Fibroblast of skin of abdomen (primary cell): Measurements from ENCODE around the gene FAM184B.
A peak's percentile ranks its signal among the peaks of the same experiment; 100 is the strongest.

Experiments used
- DNase-seq: peaks from one replicate; pipeline ENCODE4 v3.0.0-alpha.2; 2013

FAM184B gene

DNA sequence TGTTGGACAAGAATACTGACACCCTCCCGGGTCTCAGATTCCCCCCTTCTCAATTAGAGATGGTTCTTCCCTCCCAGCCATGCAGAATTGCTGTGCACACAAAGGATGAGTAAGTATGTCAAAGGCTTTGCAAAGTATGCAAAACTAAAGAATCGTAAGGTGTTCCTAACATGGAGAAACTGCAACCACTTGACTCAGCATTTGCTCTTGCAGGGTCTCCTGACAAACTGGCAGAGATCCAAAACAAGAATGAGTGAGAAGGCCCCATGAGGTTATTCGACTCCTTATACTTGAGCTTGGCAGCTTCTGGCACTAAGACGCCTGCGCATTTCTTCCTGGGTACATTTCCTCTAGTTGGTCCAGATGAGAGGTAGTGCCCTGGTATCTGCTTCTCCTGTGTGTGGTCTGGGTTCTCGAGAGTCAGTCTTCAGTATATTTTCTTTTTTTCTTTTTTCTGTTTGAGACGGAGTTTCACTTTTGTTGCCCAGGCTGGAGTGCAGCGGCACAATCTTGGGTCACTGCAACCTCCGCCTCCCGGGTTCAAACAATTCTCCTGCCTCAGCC is 8.2 kb downstream of the FAM184B start:
- DNase-seq: no peak

DNA sequence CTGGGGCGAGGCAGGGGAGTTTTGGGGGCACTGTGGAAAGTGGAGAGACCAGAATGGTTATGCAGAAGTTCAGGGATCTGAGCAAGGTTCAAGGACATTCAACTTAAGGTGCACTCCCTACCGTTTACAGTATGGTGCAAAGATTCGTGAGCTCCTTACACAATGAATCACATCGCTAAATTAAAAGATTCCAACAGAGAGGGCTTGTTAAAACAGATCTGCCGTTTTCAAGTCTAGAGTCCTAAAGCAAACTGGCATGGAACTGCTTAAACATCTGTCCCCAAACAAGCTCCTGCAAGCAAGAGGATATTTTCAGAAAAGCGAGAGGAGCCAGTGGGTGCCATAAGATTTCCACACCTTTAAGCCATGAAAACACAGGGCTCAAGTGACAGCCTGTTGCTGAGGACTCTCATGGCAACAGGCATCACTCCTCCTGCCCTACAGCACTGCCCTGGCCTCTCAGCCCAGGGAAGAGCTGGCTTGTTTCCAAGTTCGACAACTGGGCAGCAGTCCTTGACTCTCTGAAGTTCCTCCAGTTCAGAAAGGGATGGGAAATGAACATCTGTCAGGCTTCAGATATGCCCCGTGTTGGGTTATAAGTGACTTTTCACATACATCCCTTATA is 10.0 kb downstream of the FAM184B start:
- no peak for DNase-seq

DNA sequence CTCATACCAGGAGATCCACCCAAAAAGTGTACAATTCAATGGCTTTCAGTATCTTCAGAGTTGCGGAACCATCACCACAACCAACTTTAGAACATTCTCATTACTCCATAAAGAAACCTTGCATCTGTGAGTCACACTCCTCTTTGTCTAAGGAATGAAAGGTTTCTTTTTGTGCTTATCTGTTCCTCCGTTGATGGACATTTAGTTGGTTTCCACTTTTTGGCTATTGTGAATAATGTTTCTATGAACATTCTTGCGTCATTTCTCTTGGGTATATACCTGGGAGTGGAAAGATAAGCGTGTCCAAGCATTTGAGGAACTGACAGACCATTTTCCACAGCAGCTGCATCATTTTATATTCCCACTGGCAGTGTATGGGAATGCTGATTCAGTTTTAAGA is 10.6 kb downstream of the FAM184B start:
- no peak for DNase-seq

GRCh38 chr4:17769406-17770174 is 11.8 kb downstream of the FAM184B start:
- DNase-seq: no peak

DNA sequence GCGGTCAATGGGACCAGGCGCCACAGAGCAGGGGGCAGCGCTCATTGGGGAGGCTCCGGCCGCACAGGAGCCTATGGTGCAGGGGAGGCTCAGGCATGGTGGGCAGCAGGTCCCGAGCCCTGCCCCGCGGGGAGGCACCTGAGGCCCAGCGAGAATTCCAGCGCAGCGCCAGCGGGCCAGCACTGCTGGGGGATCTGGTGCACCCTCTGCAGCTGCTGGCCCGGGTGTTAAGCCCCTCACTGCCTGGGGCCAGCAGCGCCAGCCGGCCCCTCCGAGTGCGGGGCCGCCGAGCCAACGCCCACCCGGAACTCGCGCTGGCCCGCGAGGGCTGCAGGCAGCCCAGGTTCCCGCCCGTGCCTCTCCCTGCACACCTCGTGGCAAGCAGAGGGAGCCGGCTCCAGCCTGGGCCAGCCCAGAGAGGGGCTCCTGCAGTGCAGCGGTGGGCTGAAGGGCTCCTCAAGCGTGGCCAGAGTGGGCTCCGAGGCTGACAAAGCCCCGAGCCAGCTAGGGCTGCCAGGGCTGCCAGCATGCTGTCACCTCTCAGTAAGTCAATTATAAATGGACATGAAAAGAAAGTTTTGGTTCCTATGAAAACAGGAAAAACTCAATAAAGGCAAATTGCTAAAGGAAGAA is 14.5 kb downstream of the FAM184B start:
- no peak for DNase-seq

- no peak for DNase-seq
These were observed 15.7 kb downstream of the FAM184B start for GRCh38 chr4:17765514-17766286.

DNA sequence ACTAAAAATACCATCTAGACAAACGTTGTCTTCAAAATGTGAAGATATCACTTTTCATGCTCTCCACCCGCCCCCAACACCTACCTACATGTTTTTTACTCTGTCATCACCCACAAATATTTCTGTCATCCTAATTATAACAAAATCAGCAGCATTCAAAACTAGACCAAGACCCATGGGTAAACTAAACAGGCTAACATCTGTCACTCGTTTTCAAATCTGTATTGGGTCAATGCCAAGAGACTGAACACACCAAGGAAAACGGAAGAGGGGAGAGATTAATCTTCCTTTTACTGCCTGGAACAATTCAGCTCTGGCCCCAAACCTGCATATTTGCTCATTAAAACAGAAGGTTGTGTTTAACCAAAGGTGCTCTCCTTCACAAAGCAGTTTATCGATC is 17.5 kb downstream of the FAM184B start:
- DNase-seq: no peak

DNA sequence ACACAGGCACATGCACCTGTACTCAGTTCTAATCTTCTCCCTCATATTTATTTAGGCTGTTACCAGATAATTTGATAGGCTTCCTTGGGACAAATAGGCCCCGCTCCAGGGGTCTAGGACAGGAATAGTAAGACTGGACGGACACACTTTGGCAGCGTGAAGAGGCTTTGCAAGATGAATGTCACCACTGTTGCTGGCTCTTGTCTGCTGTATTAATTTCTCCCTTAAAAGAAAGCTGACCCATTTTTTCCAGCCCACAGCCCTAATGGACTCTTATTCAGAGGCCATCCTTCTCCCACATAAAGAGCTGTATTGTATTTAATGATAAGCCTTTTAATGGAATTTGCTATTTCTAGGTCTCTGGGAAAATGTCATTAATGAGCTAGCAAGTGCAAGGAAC is 18.0 kb downstream of the FAM184B start:
- DNase-seq: no peak

DNA sequence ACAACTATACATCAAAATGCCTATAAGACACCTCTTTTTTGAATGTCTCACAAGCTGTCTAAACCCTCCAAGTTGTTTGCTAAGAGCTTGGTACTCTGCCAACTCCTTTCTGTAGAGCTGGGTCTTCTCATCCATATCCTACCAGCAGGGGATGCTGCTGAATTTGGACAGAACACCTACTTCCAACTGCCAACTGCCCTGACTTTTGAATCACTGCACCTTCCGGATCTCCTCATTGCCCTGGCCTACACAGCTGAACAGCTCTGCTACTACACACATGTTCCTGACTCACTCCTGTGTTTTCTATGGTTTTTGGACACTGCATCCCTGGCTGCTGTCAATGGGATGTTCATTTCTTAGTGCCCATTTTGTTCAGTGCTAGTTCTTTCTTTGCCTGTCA is 18.7 kb downstream of the FAM184B start:
- peak; percentile 13 for DNase-seq

DNA sequence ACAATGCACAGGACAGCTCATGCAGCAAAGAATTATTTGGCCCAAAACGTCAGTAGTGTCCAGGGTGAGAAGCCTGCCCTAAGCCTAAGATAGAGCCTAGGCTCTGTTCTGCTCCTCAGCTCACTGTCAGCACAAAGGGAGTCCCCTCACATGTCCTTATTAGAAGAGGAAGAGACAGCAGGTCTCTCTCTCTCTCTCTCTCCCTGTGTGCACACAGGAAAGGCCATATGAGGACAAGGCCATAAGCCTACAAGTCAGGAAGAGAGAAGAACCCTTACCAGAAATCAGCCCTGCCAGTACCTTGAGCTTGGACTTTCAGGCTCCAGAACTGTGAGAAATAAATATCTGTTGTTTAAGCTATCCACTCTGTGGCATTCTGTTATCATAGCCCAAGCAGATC is 20.4 kb downstream of the FAM184B start:
- no peak for DNase-seq

DNA sequence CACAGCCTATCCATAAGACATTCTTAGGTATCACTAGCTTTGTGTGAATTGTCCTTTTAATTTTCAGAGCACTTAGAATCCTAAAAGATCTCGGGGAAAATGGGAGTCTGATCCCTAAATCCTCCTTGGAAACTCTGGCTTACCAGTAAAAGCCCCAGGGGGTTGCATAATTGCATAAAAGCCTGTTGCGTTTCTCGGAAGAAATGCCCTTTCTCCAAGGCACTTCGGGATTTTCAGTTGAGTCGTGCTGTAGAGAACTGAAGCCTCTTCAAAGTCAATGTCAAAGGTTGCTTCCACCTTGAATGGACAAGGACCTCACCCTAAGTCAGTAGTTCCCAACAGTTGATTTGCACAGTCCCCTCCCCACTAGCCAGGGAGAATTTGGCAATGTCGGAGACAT is 20.8 kb downstream of the FAM184B start:
- DNase-seq: no peak

DNA sequence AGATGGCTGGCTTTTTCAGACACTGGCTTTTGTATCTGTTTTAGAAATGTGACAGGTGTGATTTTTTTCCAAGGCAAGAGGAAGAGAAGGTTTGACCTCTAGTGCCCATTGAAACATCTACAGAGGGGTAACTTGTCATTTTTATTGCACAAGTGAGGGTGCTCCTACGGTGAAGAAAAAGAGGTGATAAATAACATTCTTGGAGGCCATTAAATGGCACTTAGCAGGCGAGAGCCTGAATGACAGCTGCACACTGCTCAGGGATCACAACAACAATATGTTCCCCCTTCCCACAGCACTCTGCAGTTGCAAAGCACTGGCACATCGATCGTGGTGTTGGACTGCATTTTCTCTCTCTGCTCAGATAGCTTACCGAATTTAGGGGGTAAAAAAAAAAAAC is 22.9 kb downstream of the FAM184B start:
- no peak for DNase-seq

DNA sequence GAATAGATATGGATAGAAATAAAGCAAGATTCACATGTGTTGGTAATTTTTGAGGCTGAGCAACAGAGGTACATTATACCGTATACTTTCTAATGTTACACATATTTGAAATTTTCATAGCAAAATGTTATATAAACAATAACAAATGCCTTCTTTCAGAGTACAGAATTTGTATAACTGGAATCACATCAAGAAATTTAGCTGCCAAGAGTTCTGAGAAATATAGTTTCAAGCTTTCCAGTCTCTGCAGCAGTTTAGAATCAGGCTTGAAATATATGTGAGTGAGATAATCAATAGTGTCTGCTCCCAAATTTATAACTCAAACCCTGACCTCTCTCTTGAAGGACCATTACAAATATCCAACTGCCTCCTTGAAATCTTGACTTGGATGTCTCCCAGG is 23.8 kb downstream of the FAM184B start:
- no peak for DNase-seq

- no peak for DNase-seq
These were observed 27.8 kb downstream of the FAM184B start for GRCh38 chr4:17753646-17754045.

GRCh38 chr4:17740702-17741101 is 40.7 kb downstream of the FAM184B start:
- no peak for DNase-seq

DNA sequence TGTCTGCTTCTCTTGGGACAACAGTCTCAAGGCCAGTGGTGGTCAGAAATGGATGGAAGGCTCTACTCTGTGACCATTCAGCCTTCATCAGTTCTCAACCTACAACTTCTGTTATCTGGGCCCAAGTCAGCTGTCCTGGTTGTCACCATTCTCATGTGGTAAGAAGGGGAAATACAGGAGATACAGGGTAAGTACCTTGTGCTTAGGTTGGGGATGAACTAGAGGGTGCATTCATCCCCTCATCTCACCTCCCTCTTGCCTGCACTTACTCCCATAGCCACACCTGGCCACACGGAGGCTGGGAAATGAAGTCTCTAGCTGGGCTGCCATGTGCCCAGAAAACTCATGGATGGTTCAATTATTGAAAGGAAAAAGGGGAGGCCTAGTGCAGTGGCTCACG is 44.9 kb downstream of the FAM184B start:
- DNase-seq: no peak

DNA sequence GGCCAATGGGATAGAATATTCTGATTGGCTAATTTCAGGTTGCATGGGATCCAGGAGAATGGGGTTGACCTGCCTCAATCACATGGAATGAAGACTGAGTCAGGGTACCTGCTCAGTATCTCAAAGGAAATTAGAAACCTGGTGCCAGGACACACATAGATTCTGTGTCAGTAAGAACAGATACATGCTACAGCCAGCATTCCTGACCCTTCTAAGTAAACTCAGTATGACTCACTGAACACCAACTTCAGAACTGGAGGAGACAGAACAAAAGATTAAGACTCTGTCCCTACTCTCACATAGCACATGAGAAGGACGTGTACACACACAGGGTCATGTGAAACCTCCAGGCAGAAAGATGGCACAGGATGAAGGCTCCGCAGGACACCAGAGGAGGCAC is 54.5 kb downstream of the FAM184B start:
- DNase-seq: no peak

- DNase-seq: no peak
These were observed 57.8 kb downstream of the FAM184B start for GRCh38 chr4:17723648-17724047.

GRCh38 chr4:17722356-17722700 is 59.1 kb downstream of the FAM184B start:
- no peak for DNase-seq

- DNase-seq: peak; percentile 91
These were observed 59.7 kb downstream of the FAM184B start for GRCh38 chr4:17721496-17722355.

DNA sequence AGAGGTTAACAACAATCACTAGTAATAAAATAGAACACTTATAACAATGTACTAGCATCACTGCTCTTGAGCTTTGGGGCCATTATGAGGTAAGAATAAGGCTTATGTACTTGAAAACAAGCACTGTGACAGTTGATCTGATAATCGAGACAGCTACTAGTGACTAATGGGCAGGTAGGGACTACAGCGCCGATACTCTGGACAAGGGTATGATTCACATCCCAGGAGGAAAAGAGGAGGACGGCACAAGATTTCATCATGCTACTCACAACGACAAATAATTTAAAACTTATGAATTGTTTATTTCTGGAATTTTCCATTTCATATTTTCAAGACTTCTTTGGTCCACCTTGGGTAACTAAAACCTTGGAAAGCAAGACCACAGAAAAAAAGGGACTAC is 62.3 kb downstream of the FAM184B start:
- DNase-seq: no peak

DNA sequence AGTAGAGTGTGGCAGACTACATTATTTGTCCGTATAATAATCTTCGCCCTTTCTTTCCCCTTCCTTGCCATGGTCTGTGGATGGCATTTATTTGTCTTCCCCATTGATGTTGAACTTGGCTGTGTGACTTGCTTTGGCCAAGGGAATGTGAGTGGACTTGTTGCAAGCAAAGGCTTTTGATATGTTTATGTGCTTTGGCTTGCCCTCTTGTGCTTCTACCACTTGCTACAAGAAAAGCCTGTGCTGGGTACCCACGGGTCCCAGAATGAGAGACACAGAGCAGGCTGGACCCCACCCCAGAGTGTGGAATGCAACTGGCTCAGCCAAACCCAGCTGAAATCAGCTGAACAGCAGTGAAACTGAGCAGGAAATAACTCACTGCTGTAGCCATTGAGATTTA is 63.0 kb downstream of the FAM184B start:
- no peak for DNase-seq
